ENCODE measurements around the gene SLC17A7. TPM values are rescaled to one million over a fixed set of nuclear protein-coding genes. Genes with fewer than 3 reads are reported as not detected.

Gene SLC17A7
- total and polyA plus RNA-seq, 2 donors (not counting 1 experiment from before 2014, with no cell fraction given), result 0.60 to 0.89 TPM

GRCh38 chr19:49425922-49426592, 15.3 kb downstream of the SLC17A7 start:
- H3K4me1 Mint-ChIP-seq, result peaks cover 66% of the 10 kb centered on the region
- Histone ChIP-seq H3K4me3 (ENCODE audit: control extremely low read depth in 1 of 5, extremely low read depth in 1 of 5, insufficient read depth in 1 of 5, low read depth in 2 of 5, low read length in 4 of 5) (no peak overlapping the region), H4K20me1 (ENCODE audit: control insufficient read depth, insufficient read depth, low read length, poor library complexity, severe bottlenecking) (no peaks in the 10 kb centered on the region), H3K27ac (ENCODE audit: low read length in 2 of 2) (no peak overlapping the region), H3K36me3 (replicated peaks in 1 of 2; ENCODE audit: control extremely low read depth in 1 of 2, control insufficient read depth in 1 of 2, extremely low read depth in 1 of 2, insufficient read depth in 2 of 2, low read length in 1 of 2) (no peaks in the 10 kb centered on the region), H3K4me2 (replicated peaks; ENCODE audit: low read depth, low read length, poor library complexity, severe bottlenecking) (peak overlapping the region; percentile 31), H3K9ac (ENCODE audit: low read length) (no peak overlapping the region), H3K4me1 (ENCODE audit: control insufficient read depth in 2 of 2, insufficient read depth in 2 of 2, low read length in 2 of 2) (peaks cover 60 to 65% of the 10 kb centered on the region in 2 donors), H2AFZ (ENCODE audit: insufficient read depth, low read depth, low read length, poor library complexity, severe bottlenecking) (no peak overlapping the region), H3K27me3 (replicated peaks in 1 of 4; ENCODE audit: control extremely low read depth in 1 of 4, control insufficient read depth in 3 of 4, insufficient read depth in 4 of 4, low read length in 3 of 4) (peaks cover 0 to 98% (median 75%) of the 10 kb centered on the region in 4 experiments), H3K79me2 (ENCODE audit: control insufficient read depth, insufficient read depth, low read length) (no peaks in the 10 kb centered on the region), H3K9me3 (ENCODE audit: control extremely low read depth in 1 of 3, control insufficient read depth in 2 of 3, insufficient read depth in 1 of 3, low read length in 2 of 3) (peaks cover 0 to 48% (median 0%) of the 10 kb centered on the region in 3 donors)
- DNase-seq, result peak; percentile 43
- ATAC-seq (ENCODE audit: low read depth), result no peak
- CTCF ChIA-PET, result interaction anchor here (0.6 to 2.2 kb wide), 8 partner anchors 10 to 312 kb away, joined by 3 to 8 read pairs (median 3); partner anchors contain the start of genes ALDH16A1 and LIN7B
- peak overlapping the region; percentile 52 for H3K4me3 Mint-ChIP-seq
- H3K27ac Mint-ChIP-seq, result peak overlapping the region; percentile 28
- peaks cover 84% of the 10 kb centered on the region for H3K27me3 Mint-ChIP-seq
- H3K9me3 Mint-ChIP-seq (ENCODE audit: insufficient read depth), result no peaks in the 10 kb centered on the region
- intact Hi-C loops (cut with micrococcal nuclease), result loop anchor here (2.0 to 5.0 kb wide), 2 partner anchors 17 to 34 kb away; no protein-coding TSS in a partner anchor
- TF ChIP-seq CTCF (IDR thresholded peaks at IDR 0.05) (no peak), EZH2 (IDR thresholded peaks at IDR 0.05; ENCODE audit: borderline replicate concordance, insufficient read depth, low read depth, low read length, poor library complexity, severe bottlenecking) (no peak)
- POLR2A ChIA-PET, result interaction anchor here (1.1 kb wide), 1 partner anchor 20 kb away, joined by 9 read pairs; no protein-coding TSS in a partner anchor
- WGBS (ENCODE audit: insufficient coverage), result 7% methylated on average over 29 of the region's 30 CpGs

GRCh38 chr19:49425178-49425577, 16.1 kb downstream of the SLC17A7 start, which contains the start of gene GFY:
Gene GFY (plus strand): TSS chr19:49425388. CDS start chr19:49426431, 1,043 bp downstream.
- CTCF ChIA-PET, result interaction anchor here (0.7 to 1.4 kb wide), 8 partner anchors 11 to 432 kb away, joined by 3 to 4 read pairs (median 3); partner anchors contain the start of gene GYS1
- no peak within 1 kb of the TSS for H3K9ac ChIP-seq (ENCODE audit: low read length)
- no peak within 1 kb of the TSS for H3K27ac ChIP-seq (ENCODE audit: low read length in 2 of 2)
- H3K9me3 Mint-ChIP-seq (ENCODE audit: insufficient read depth), result no peaks in the 10 kb centered on the region
- H3K4me1 Mint-ChIP-seq, result peaks cover 68% of the 10 kb centered on the region
- H3K27me3 Mint-ChIP-seq, result peaks cover 86% of the 10 kb centered on the region
- peaks cover 0 to 49% (median 0%) of the 10 kb centered on the region in 3 donors for H3K9me3 ChIP-seq (ENCODE audit: control extremely low read depth in 1 of 3, control insufficient read depth in 2 of 3, insufficient read depth in 1 of 3, low read length in 2 of 3)
- H3K4me1 ChIP-seq (ENCODE audit: control insufficient read depth in 2 of 2, insufficient read depth in 2 of 2, low read length in 2 of 2), result peaks cover 67 to 70% of the 10 kb centered on the region in 2 donors
- ATAC-seq (ENCODE audit: low read depth) (no peak), DNase-seq (no peak)
- WGBS (ENCODE audit: insufficient coverage), result 55% methylated on average over 7 of the region's 7 CpGs
- intact Hi-C loops (cut with micrococcal nuclease), result loop anchor here (2.0 to 5.0 kb wide), 2 partner anchors 16 to 33 kb away; no protein-coding TSS in a partner anchor
- peak within 1 kb of the TSS; percentile 31 for H3K4me2 ChIP-seq (replicated peaks; ENCODE audit: low read depth, low read length, poor library complexity, severe bottlenecking)
- no peak for TF ChIP-seq CTCF (IDR thresholded peaks at IDR 0.05)
- no peak for TF ChIP-seq EZH2 (IDR thresholded peaks at IDR 0.05; ENCODE audit: borderline replicate concordance, insufficient read depth, low read depth, low read length, poor library complexity, severe bottlenecking)
- no peak within 1 kb of the TSS for H2AFZ ChIP-seq (ENCODE audit: insufficient read depth, low read depth, low read length, poor library complexity, severe bottlenecking)
- no peaks in the 10 kb centered on the region for H4K20me1 ChIP-seq (ENCODE audit: control insufficient read depth, insufficient read depth, low read length, poor library complexity, severe bottlenecking)
- H3K4me3 Mint-ChIP-seq, result peak within 1 kb of the TSS; percentile 52
- peak within 1 kb of the TSS; percentile 28 for H3K27ac Mint-ChIP-seq
- POLR2A ChIA-PET, result interaction anchor here (0.9 to 1.1 kb wide), 2 partner anchors 9 to 14 kb away, joined by 3 to 4 read pairs; no protein-coding TSS in a partner anchor
- no peaks in the 10 kb centered on the region for H3K79me2 ChIP-seq (ENCODE audit: control insufficient read depth, insufficient read depth, low read length)
- no peak within 1 kb of the TSS for H3K4me3 ChIP-seq (ENCODE audit: control extremely low read depth in 1 of 5, extremely low read depth in 1 of 5, insufficient read depth in 1 of 5, low read depth in 2 of 5, low read length in 4 of 5)
- H3K36me3 ChIP-seq (replicated peaks in 1 of 2; ENCODE audit: control extremely low read depth in 1 of 2, control insufficient read depth in 1 of 2, extremely low read depth in 1 of 2, insufficient read depth in 2 of 2, low read length in 1 of 2), result no peaks in the 10 kb centered on the region
- H3K27me3 ChIP-seq (replicated peaks in 1 of 4; ENCODE audit: control extremely low read depth in 1 of 4, control insufficient read depth in 3 of 4, insufficient read depth in 4 of 4, low read length in 3 of 4), result peaks cover 0 to 98% (median 80%) of the 10 kb centered on the region in 4 experiments
